ENCODE measurements around the gene MICAL2.

MICAL2 gene, protein sequence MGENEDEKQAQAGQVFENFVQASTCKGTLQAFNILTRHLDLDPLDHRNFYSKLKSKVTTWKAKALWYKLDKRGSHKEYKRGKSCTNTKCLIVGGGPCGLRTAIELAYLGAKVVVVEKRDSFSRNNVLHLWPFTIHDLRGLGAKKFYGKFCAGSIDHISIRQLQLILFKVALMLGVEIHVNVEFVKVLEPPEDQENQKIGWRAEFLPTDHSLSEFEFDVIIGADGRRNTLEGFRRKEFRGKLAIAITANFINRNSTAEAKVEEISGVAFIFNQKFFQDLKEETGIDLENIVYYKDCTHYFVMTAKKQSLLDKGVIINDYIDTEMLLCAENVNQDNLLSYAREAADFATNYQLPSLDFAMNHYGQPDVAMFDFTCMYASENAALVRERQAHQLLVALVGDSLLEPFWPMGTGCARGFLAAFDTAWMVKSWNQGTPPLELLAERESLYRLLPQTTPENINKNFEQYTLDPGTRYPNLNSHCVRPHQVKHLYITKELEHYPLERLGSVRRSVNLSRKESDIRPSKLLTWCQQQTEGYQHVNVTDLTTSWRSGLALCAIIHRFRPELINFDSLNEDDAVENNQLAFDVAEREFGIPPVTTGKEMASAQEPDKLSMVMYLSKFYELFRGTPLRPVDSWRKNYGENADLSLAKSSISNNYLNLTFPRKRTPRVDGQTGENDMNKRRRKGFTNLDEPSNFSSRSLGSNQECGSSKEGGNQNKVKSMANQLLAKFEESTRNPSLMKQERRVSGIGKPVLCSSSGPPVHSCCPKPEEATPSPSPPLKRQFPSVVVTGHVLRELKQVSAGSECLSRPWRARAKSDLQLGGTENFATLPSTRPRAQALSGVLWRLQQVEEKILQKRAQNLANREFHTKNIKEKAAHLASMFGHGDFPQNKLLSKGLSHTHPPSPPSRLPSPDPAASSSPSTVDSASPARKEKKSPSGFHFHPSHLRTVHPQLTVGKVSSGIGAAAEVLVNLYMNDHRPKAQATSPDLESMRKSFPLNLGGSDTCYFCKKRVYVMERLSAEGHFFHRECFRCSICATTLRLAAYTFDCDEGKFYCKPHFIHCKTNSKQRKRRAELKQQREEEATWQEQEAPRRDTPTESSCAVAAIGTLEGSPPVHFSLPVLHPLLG

DNA sequence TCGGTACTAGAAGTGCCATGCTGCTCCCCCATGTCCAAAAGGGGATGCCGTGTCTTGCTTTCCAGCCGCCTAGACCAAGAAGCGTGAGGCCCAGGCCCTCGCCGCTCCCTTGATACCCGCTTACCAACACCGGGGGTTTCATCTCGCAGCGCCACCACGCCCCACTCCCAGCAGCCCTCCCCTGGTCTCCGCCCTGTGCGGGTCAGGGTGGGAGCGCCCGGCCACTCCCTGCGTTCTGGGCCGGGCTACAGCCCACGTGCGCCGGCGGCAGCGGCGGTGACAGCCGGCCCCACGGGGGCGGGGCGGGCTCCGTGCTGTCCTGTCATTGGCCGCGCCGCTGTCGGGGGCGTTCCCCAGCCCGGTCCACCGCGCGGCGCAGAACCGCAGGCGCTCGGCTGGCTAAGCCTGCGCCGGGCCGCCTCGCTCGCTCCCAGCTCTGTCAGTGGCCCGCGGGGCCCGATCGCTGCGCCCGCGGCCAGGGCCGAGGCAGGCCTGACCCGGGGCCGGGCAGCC is at the start of gene MICAL2:
Gene MICAL2, plus strand, starts transcription at position 390 of the 513 bp plus-strand sequence. CDS start 51,566 bp downstream, outside the sequence.
- Histone ChIP-seq H3K27me3 (ENCODE audit: low read depth) (no peaks in the 10 kb centered on the region), H3K9me3 (no peaks in the 10 kb centered on the region), H3K36me3 (replicated peaks) (no peaks in the 10 kb centered on the region), H3K4me1 (peaks cover 10% of the 10 kb centered on the region), H3K4me3 (peak within 1 kb of the TSS; percentile 40)
- peak; percentile 84 to 91 for DNase-seq (ENCODE audit: low spot score in 2 of 2)
- in situ Hi-C loops (cut with MboI; ENCODE audit: low sequenced_read_pairs) = no loop called here

DNA sequence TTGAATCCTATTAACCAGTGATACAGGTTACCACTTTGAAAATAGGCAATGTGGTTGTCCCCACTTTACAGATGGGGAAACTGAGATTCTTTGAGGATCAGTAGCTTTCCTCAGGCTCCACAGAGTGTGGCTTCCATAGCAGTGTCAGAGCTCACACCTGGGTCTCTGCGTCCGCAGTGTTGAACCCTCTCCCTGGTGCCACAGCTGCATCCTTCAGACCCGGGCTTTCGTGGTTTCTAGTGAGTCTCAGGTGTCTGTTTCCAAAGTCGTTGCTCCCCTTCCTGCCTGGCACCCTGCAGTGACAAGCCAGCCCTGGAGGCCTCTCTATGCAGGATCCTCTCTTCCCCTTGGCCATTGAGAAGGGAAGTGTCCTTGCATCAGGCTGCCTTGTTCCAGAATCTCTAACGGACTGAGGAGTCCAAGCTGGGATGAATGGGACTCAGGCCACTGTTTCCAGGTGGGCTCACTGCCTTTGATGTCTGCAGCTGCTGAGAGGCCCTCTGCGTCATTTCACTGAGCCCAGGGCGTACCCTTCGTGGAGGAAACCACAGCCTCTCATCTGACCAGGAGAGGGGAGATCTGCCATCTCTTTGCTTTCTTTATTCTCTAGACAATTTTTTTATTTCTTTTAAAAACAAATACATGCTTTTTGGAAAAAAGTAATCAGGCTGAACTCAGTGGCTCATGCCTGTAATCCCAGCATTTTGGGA is 48.4 kb upstream of the MICAL2 start:
- Histone ChIP-seq H3K36me3 (replicated peaks) (no peaks in the 10 kb centered on the region), H3K9me3 (no peaks in the 10 kb centered on the region), H3K27me3 (ENCODE audit: low read depth) (no peaks in the 10 kb centered on the region), H3K4me3 (no peak overlapping the region), H3K4me1 (no peaks in the 10 kb centered on the region)
- in situ Hi-C loops (cut with MboI; ENCODE audit: low sequenced_read_pairs) = loop anchor here (25.0 kb wide), 1 partner anchor 850 kb away; no protein-coding TSS in a partner anchor
- no peak for DNase-seq (ENCODE audit: low spot score in 2 of 2)

DNA sequence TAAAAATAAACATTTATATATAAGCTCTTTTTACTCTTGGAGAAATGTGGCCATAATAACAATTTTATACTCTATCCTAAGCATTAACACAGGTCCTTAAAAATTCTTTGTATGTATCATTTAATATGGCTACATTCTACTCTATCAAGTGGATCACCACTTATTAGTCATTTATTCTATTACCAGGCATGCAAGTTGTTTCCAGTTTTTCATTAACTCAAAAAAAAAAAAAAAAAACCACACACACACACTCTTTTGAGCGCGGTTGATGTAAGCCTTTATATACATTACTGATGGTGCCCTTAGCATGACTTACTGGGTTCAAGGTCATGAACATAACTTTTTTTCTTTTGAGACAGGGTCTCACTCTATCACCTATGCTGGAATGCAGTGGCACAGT is 47.1 kb upstream of the MICAL2 start:
- in situ Hi-C loops (cut with MboI; ENCODE audit: low sequenced_read_pairs) = loop anchor here (25.0 kb wide), 1 partner anchor 849 kb away; no protein-coding TSS in a partner anchor
- H3K4me3 ChIP-seq = no peak overlapping the region

DNA sequence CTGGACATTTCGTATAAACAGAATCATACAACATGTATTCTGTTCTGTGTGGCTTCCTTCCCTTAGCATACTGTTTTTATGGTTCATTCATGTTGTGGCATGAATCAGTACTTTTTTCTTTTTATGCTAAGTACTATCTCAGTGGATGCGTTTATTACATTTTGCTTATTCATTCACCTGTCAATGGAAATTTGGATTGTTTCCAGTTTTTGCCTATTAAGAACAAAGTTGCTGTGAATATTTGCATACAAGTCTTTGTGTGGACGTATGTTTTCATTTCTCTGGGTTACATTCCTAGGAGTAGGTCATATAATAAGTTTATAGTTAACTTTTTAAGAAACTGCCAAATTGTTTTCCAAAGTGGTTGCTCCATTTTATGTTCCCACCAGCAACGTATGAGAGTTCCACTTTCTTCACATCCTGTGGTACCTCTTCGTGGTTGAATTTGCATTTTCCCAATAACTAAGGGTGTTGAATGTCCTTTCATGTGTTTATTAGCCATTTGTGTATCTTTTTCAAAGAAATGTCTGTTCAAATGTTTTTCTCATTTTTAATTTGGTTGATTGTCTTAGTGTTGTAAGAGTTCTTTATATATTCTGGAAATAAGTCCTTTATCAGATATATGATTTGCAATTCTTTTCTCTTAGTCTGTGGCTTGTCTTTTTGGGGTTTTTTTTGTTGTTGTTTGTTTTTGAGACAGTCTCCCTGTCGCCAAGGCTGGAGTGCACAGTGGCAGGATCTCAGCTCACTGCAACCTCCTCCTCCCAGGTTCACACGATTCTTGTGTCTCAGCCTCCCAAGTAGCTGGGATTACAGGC is 46.0 kb upstream of the MICAL2 start:
- DNase-seq (ENCODE audit: low spot score in 2 of 2) = no peak
- H3K4me1 ChIP-seq = no peaks in the 10 kb centered on the region
- no peak overlapping the region for H3K4me3 ChIP-seq
- in situ Hi-C loops (cut with MboI; ENCODE audit: low sequenced_read_pairs) = loop anchor here (25.0 kb wide), 1 partner anchor 848 kb away; no protein-coding TSS in a partner anchor
- H3K27me3 ChIP-seq (ENCODE audit: low read depth) = no peaks in the 10 kb centered on the region
- no peaks in the 10 kb centered on the region for H3K9me3 ChIP-seq
- no peaks in the 10 kb centered on the region for H3K36me3 ChIP-seq (replicated peaks)

More for the DNA sequence above, 47.1 kb upstream of the MICAL2 start:
- H3K27me3 ChIP-seq (ENCODE audit: low read depth) = no peaks in the 10 kb centered on the region
- no peaks in the 10 kb centered on the region for H3K4me1 ChIP-seq
- no peaks in the 10 kb centered on the region for H3K36me3 ChIP-seq (replicated peaks)
- H3K9me3 ChIP-seq = no peaks in the 10 kb centered on the region
- DNase-seq (ENCODE audit: low spot score in 2 of 2) = no peak

DNA sequence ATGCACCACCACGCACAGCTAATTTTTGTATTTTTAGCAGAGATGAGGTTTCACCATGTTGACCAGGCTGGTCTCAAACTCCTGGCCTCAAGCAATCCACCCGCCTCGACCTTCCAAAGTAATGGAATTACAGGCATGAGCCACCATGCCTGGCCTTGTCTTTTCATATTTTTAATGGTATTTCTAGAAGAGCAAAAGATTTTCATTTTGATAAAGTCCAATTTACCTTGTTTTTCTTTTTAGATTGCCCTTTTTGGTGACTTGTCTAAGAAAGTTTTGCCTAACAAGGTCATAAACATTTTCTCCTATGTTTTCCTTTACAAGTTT is 45.5 kb upstream of the MICAL2 start:
- Histone ChIP-seq H3K9me3 (no peaks in the 10 kb centered on the region), H3K4me3 (no peak overlapping the region), H3K27me3 (ENCODE audit: low read depth) (no peaks in the 10 kb centered on the region), H3K36me3 (replicated peaks) (no peaks in the 10 kb centered on the region), H3K4me1 (no peaks in the 10 kb centered on the region)
- in situ Hi-C loops (cut with MboI; ENCODE audit: low sequenced_read_pairs) = loop anchor here (25.0 kb wide), 1 partner anchor 847 kb away; no protein-coding TSS in a partner anchor
- no peak for DNase-seq (ENCODE audit: low spot score in 2 of 2)

DNA sequence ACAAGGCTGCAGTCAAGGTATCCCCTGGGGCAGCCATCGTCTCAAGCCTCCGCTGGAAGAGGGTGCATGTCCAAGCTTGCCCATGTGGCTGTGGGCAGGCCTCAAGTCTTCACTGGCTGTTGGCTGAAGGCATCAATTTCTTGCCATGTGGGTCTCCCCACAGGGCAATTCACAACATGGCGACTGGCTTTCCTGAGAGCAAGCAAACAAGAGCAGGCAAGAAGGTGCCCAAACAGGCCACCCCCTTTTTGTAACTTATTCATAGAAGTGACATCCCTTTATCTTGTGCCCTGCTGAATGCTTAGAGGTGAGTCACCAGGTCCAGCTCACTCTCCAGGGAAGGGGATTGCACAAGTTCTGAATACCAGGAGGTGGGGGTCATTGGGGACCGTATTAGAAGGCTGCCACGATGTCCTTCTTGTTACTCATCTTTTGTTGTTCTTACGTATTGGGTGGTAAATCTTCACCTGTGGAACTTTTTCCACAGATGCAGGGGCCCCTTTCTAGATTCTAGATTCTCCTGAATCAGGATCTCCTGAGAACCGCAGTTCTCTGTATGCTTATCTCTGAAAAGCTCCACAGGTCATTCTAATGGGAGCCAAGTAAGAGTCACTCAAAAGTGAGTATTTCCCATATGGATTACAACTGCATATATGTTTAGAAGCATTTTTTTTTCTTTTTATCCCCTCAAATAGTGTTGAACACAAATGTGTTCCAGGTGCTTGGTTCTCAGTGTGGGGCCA is 44.2 kb upstream of the MICAL2 start:
- Histone ChIP-seq H3K9me3 (no peaks in the 10 kb centered on the region), H3K36me3 (replicated peaks) (no peaks in the 10 kb centered on the region), H3K27me3 (ENCODE audit: low read depth) (no peaks in the 10 kb centered on the region), H3K4me3 (no peak overlapping the region), H3K4me1 (no peaks in the 10 kb centered on the region)
- in situ Hi-C loops (cut with MboI; ENCODE audit: low sequenced_read_pairs) = loop anchor here (25.0 kb wide), 1 partner anchor 846 kb away; no protein-coding TSS in a partner anchor
- no peak for DNase-seq (ENCODE audit: low spot score in 2 of 2)

DNA sequence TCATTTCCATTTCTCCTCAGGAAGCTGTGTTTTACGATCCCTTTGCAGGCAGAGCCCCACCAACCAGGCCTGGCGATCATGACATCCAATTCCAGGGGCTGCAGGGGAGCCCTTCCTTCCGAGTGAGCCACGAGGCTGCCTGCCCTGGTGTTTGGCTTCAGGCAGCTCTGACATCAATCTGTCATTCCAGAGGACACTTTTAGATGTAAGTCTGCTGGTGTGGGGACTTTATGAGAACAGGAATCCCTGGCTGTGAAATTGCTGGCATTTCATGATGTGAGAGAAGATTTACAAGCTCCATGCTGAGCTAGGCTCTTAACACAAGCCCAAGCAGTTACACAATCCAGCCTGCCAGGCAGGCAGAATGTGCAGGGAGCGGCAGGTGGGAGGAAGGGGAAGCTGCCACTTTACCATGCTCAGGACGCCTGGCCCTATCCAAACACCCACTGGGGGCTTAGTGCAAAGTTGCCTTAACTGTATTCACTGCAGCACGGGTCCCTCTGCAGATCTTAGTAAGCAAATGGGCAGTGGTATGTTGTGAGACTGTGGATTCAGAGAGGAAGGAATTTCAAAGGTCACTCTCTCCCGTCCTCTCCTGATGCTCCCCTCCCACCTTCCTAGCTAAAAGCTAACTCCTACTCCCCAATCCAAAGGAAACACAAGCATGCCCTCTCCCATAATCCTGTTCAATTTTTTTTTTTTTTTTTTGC is 43.4 kb upstream of the MICAL2 start:
- DNase-seq (ENCODE audit: low spot score in 2 of 2) = no peak
- H3K36me3 ChIP-seq (replicated peaks) = no peaks in the 10 kb centered on the region
- in situ Hi-C loops (cut with MboI; ENCODE audit: low sequenced_read_pairs) = loop anchor here (25.0 kb wide), 1 partner anchor 845 kb away; no protein-coding TSS in a partner anchor
- no peaks in the 10 kb centered on the region for H3K9me3 ChIP-seq
- H3K4me3 ChIP-seq = no peak overlapping the region
- no peaks in the 10 kb centered on the region for H3K4me1 ChIP-seq
- no peaks in the 10 kb centered on the region; the same call in 1 of the 2 replicates for H3K27me3 ChIP-seq (ENCODE audit: low read depth)

DNA sequence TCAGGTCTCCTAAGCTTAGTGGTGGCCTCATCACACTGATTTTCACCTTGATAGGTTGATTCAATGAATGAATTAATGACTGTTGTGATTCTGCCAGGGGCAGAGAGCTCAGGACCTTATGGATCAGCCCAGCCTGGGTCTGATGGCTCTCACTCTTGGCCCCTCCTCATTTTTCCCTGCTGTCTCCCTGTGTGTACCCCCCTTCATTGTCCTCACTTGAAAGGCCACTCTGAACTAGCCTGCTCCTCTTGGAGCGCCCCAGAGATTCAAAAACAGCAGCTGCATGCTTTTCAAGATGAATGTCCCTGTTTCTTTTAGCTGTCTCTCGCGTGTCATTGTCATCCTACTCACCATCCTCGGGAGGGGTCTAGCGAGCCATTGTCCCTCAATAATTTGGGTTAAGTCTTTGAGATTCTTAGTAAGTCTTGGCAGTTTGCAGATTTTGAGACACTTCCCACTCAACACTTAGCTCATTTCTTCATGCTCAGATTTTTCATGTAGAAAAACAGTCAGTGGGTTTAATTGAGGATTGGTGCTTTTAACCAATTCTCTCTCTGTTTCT is 42.5 kb upstream of the MICAL2 start:
- DNase-seq (ENCODE audit: low spot score in 2 of 2) = no peak
- Histone ChIP-seq H3K4me3 (no peak overlapping the region), H3K9me3 (no peaks in the 10 kb centered on the region), H3K27me3 (ENCODE audit: low read depth) (no peaks in the 10 kb centered on the region; the same call in 1 of the 2 replicates), H3K36me3 (replicated peaks) (no peaks in the 10 kb centered on the region), H3K4me1 (no peaks in the 10 kb centered on the region)
- in situ Hi-C loops (cut with MboI; ENCODE audit: low sequenced_read_pairs) = loop anchor here (25.0 kb wide), 1 partner anchor 844 kb away; no protein-coding TSS in a partner anchor

DNA sequence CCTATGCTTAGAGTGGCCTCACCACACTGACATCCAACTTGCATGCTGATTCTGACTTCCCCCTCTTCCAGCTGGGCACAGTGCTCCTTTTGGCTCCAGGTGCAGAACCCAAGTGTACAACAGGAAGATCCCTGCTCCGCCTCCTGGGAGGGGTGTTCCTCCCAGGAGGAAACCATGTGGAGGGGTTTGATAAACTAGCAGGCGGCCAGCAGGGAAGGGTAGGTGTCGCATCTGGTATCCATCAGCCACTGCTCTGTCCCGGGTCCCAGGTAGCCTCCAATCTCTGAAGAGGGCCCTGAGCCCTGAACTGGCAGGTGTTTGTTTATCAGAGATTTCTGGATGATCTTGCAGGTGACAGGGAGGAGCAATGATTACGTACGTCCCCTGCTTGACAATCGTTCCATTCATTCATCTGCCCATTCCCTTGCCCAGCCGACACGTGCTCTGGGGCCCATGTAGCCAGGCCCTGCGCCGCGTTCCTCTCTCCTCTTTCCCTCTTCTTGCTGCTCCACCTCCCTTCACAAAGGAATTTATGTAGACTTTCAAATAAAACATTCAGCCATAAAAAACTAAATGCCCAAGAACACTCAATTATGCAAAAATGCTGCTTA is 41.2 kb upstream of the MICAL2 start:
- H3K36me3 ChIP-seq (replicated peaks) = no peaks in the 10 kb centered on the region
- no peaks in the 10 kb centered on the region; the same call in 1 of the 2 replicates for H3K27me3 ChIP-seq (ENCODE audit: low read depth)
- no peak for DNase-seq (ENCODE audit: low spot score in 2 of 2)
- no peak overlapping the region for H3K4me3 ChIP-seq
- no peaks in the 10 kb centered on the region for H3K9me3 ChIP-seq
- H3K4me1 ChIP-seq = no peaks in the 10 kb centered on the region
- in situ Hi-C loops (cut with MboI; ENCODE audit: low sequenced_read_pairs) = loop anchor here (25.0 kb wide), 1 partner anchor 843 kb away; no protein-coding TSS in a partner anchor

DNA sequence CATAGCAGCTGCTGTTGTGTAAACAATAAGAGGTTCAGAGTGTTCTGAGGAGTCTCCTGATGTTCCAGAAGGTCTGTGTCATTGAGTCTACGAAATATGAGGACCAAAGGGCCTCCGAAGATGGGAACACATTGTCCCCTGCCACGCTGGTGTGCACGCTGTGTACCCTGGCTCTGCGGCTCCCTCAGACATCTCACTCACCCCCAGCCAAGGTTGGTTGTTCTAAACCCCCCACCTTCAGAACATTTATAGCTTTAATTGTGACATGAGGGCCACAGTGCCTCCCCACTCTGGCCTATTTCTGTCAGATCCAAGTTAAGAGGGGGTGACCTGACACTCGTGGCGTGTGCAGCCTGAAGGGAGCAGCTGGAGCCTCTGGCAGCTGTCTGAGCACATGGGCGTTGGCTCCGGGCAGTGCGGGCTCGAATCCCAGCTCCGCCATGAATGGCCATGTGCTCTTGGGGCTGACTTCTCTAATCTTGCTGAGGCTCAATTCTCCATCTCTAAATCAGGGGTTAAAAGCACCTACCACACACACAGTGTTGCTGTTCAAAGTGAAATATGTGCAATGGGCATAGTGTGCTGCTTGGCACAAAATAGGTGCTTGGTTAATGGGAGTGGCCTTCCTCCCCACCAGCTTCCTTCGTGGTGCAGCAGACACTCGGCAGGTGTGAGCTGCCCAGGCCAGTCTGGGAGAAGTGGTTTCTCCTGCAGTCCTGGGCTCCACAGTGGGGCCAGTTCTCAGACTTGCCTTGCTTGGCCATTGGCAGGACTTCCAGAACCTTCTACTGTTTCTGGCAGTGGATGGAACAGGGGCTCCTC is 39.7 kb upstream of the MICAL2 start:
- Histone ChIP-seq H3K36me3 (replicated peaks) (no peaks in the 10 kb centered on the region), H3K4me3 (no peak overlapping the region), H3K4me1 (no peaks in the 10 kb centered on the region), H3K9me3 (no peaks in the 10 kb centered on the region), H3K27me3 (ENCODE audit: low read depth) (no peaks in the 10 kb centered on the region; the same call in 1 of the 2 replicates)
- DNase-seq (ENCODE audit: low spot score in 2 of 2) = no peak
- in situ Hi-C loops (cut with MboI; ENCODE audit: low sequenced_read_pairs) = loop anchor here (25.0 kb wide), 1 partner anchor 842 kb away; no protein-coding TSS in a partner anchor
